Measurements from ENCODE around the gene MICAL1. TPM values are rescaled to one million over a fixed set of nuclear protein-coding genes. Genes with fewer than 3 reads are reported as not detected.
A peak's percentile ranks its signal among the peaks of the same experiment; 100 is the strongest.

Gene MICAL1
- total and polyA plus RNA-seq, 2 of the 8 experiments (the other 6 are each of a cell fraction or from before 2014, with no cell fraction given), result 42.5 to 55.4 TPM

DNA sequence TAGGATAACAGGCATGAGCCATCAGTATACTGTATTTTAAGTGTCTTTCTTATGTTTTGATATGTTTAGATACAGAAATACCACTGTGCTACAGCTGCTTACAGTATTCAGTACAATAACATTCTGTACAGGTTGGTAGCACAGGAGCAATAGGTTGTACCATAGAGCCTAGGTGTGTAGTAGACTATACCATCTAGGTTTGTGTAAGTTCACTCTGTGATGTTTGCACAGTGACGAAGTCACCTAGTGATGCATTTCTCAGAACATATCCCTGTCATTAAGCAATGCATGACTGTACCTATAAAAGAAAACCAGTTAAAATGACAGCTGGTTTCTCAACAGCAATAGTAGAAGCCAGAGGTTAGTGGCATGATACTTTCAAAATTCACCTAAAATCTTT, 30.5 kb upstream of the MICAL1 start:
- no peak overlapping the region for H4K5ac ChIP-seq (ENCODE audit: insufficient read length, low read depth, low read length)
- CTCF ChIA-PET (ENCODE audit: partially characterized antibody), result interaction anchor here (1.0 kb wide), 1 partner anchor 92 kb away, joined by 3 read pairs; no protein-coding TSS in a partner anchor
- no peak overlapping the region for H3K14ac ChIP-seq (ENCODE audit: insufficient read length)
- H2BK12ac ChIP-seq (ENCODE audit: low read depth, low read length), result no peak overlapping the region
- peaks cover 2% of the 10 kb centered on the region; the same call in 1 of the 2 replicates for H3K23me2 ChIP-seq (ENCODE audit: low read depth, low read length)
- peaks cover 5 to 13% (median 9%) of the 10 kb centered on the region in 4 experiments for H3K4me1 ChIP-seq (replicated peaks in 1 of 4; ENCODE audit: control insufficient read depth in 3 of 4, insufficient read depth in 4 of 4, low read length in 3 of 4)
- no peaks in the 10 kb centered on the region for H3K27me3 ChIP-seq (replicated peaks in 1 of 4; ENCODE audit: control insufficient read depth in 3 of 4, extremely low read depth in 1 of 4, insufficient read depth in 3 of 4, low read length in 3 of 4)
- no peak overlapping the region for H2AFZ ChIP-seq (ENCODE audit: low read length)
- H3K23ac ChIP-seq (ENCODE audit: insufficient read length), result no peak overlapping the region
- no peak overlapping the region for H4K91ac ChIP-seq (replicated peaks; ENCODE audit: insufficient read length, low read length)
- H4K20me1 ChIP-seq (replicated peaks in 1 of 2; ENCODE audit: control insufficient read depth in 1 of 2, insufficient read depth in 2 of 2, low read length in 2 of 2), result no peaks in the 10 kb centered on the region
- DNase-seq (ENCODE audit: low read depth in 1 of 2, low spot score in 2 of 2) (no peak), FAIRE-seq (no peak)
- no peaks in the 10 kb centered on the region for H3K9me3 ChIP-seq (ENCODE audit: insufficient read depth in 2 of 2, low read depth in 1 of 2, low read length in 1 of 2)
- no peak overlapping the region for H2BK120ac ChIP-seq (replicated peaks; ENCODE audit: low read depth, low read length)
- no peak overlapping the region for H2BK15ac ChIP-seq (ENCODE audit: low read length)
- POLR2A ChIA-PET (ENCODE audit: partially characterized antibody), result interaction anchor here (0.6 kb wide), 1 partner anchor 1389 kb away, joined by 3 read pairs; no protein-coding TSS in a partner anchor
- no peak overlapping the region for H2BK20ac ChIP-seq (ENCODE audit: low read length)
- no peak overlapping the region for H2AK5ac ChIP-seq (ENCODE audit: low read depth, low read length)
- H4K8ac ChIP-seq (ENCODE audit: extremely low read depth, insufficient read depth, low read length), result no peak overlapping the region
- peaks cover 2 to 9% (median 6%) of the 10 kb centered on the region in 4 experiments; a peak in 5 of 8 replicates for H3K36me3 ChIP-seq (ENCODE audit: control insufficient read depth in 2 of 4, insufficient read depth in 4 of 4, low read length in 3 of 4)
- H3K9ac ChIP-seq (replicated peaks in 1 of 4; ENCODE audit: extremely low read depth in 1 of 4, low read depth in 3 of 4, low read length in 3 of 4), result 0 out of 7 replicates have a peak overlapping the region, but pooled peaks of 1 of the 4 experiments have one; percentile 1
- no peak overlapping the region for H3K27ac ChIP-seq (ENCODE audit: low read depth, low read length)
- no peak overlapping the region for H3K4ac ChIP-seq (replicated peaks; ENCODE audit: insufficient read length, low read depth, low read length)
- H3K79me1 ChIP-seq (ENCODE audit: low read depth, low read length), result no peaks in the 10 kb centered on the region; the same call in 1 of the 2 replicates
- no peak overlapping the region for H3K18ac ChIP-seq (ENCODE audit: extremely low read depth, low read length)
- H2BK5ac ChIP-seq (ENCODE audit: low read depth, low read length), result no peak overlapping the region
- H3K4me3 ChIP-seq (ENCODE audit: extremely low read depth in 1 of 4, insufficient read depth in 2 of 4, low read depth in 3 of 4, low read length in 4 of 4), result no peak overlapping the region
- no peak overlapping the region for H3K4me2 ChIP-seq (ENCODE audit: insufficient read depth in 1 of 2, low read depth in 2 of 2, low read length in 2 of 2)
- H3K56ac ChIP-seq (replicated peaks; ENCODE audit: insufficient read length, low read depth, low read length), result no peak overlapping the region
- H3K79me2 ChIP-seq (ENCODE audit: control insufficient read depth in 1 of 2, insufficient read depth in 2 of 2, low read length in 2 of 2), result peaks cover 10 to 16% of the 10 kb centered on the region in 2 experiments
- WGBS, 2 experiments (ENCODE audit: extremely low coverage in 1 of 2, insufficient coverage in 1 of 2, insufficient read length in 1 of 2, insufficient replicate concordance in 2 of 2, low coverage in 1 of 2, low lambda C conversion rate in 2 of 2, missing lambda C conversion rate in 1 of 2), result 87% methylated on average over 1 of the region's 1 CpG; no CpG with 5 or more reads in 1 of the 2 experiments
- TF ChIP-seq CTBP2 (IDR thresholded peaks at IDR 0.05; ENCODE audit: borderline replicate concordance, insufficient read depth, insufficient read length, low read length), result no peak
- no peak for TF ChIP-seq RNF2 (IDR thresholded peaks at IDR 0.05; ENCODE audit: borderline replicate concordance, low read depth, low read length, missing control alignments, poor library complexity, severe bottlenecking)
- TF ChIP-seq FOSL1 (IDR thresholded peaks at IDR 0.05; ENCODE audit: insufficient read depth, low read depth, low read length), result no peak

Data from H1 (cell line).